Heart right ventricle (tissue), 16 donors: ENCODE results near the gene NIN. TPM values are rescaled to one million over a fixed set of nuclear protein-coding genes. Genes with fewer than 3 reads are reported as not detected.

Source experiments
- ATAC-seq, 8 donors: fragments of 200-7000 bp; cut with Tn5 transposase; one replicate each; pipeline ENCODE4 v1.9.1; 2020; ENCODE audit warnings: mild to moderate bottlenecking in 8 of 8, moderate library complexity in 8 of 8, moderate number of reproducible peaks in 1 of 8
- DNase-seq, 2 donors: peaks; one replicate each; pipeline ENCODE4 v3.0.0-alpha.2; 2020
- H3K27ac ChIP-seq, 10 donors: fragments of 200-600 bp; sonication (generic) in 2 of 10; one replicate each; pipeline versions ENCODE4 v1.5.0 to v1.8.0; 2020 to 2022; ENCODE audit warnings: mild to moderate bottlenecking in 3 of 10
- H3K27me3 ChIP-seq, 7 donors: fragments of 200-600 bp; one replicate each; pipeline ENCODE4 v1.8.0; 2021 to 2022; ENCODE audit warnings: mild to moderate bottlenecking in 2 of 7
- H3K36me3 ChIP-seq, 9 donors: fragments of 200-600 bp; sonication (generic) in 1 of 9; one replicate each; pipeline versions ENCODE4 v1.5.0 to v1.8.0; 2020 to 2022; ENCODE audit warnings: mild to moderate bottlenecking in 2 of 9
- H3K4me1 ChIP-seq, 9 donors: fragments of 200-600 bp; sonication (generic) in 1 of 9; one replicate each; pipeline versions ENCODE4 v1.5.0 to v1.8.0; 2020 to 2022; ENCODE audit warnings: mild to moderate bottlenecking in 4 of 9
- H3K4me3 ChIP-seq, 10 donors: fragments of 200-600 bp; sonication (generic) in 2 of 10; one replicate each; pipeline versions ENCODE4 v1.5.0 to v1.8.0; 2020 to 2022; ENCODE audit warnings: mild to moderate bottlenecking in 7 of 10, moderate library complexity in 2 of 10
- H3K9me3 ChIP-seq, 11 donors: fragments of 200-600 bp in 10 of 11; sonication (generic) in 2 of 11; one replicate each; pipeline versions ENCODE4 v1.5.0 to v1.8.0; 2013 to 2022; ENCODE audit warnings: mild to moderate bottlenecking in 2 of 11, control low read depth in 1 of 11, moderate library complexity in 1 of 11
- WGBS, 2 donors: extraction: QIAGEN DNeasy Blood & Tissue Kit; methylation state at CpG; one replicate each; pipeline ENCODE4 v1.1.7; 2013; ENCODE audit warnings: inconsistent platforms in 1 of 2; 5-methylcytosine and 5-hydroxymethylcytosine counted together
- intact Hi-C, 10 donors: fragments of 100-400 bp; cut with DNase I; formaldehyde crosslinking; loops; one replicate each; pipeline versions ENCODE4 v1.11.1 to v1.14.2; 2022
- polyA plus RNA-seq, 2 donors: library from polyadenylated mRNA; stranded (reverse); fragments of 200-250 nt; gene quantifications; one replicate each; pipeline ENCODE4 v1.2.3, GENCODE V29; 2013
- total RNA-seq, 10 donors: library from RNA; stranded (reverse); fragmentation: NEBNext Ultra II Directional in 3 of 10; extraction: Animal tissue kit (Norgen Biotek cat#: 25700) in 3 of 10; gene quantifications; one replicate each; pipeline versions ENCODE4 v1.2.1 to v1.2.4, GENCODE V29; 2021 to 2023
- TF ChIP-seq, protein P1 (sequence below), 9 donors: fragments of 200-600 bp; sonication (generic) in 2 of 9; IDR thresholded peaks; one replicate each; pipeline versions ENCODE4 v1.5.0 to v1.8.0; 2021 to 2022; ENCODE audit warnings: antibody characterized with exemption in 9 of 9, mild to moderate bottlenecking in 5 of 9, moderate library complexity in 1 of 9
- donor health status: Arrhythmogenic right ventricular cardiomyopathy.
- donor health status: ischemic (EF 13 %, LVEDD 7.1; RV severe dilation, severe dysfunction).
- donor health status: healthy with polysubstance abuse.
- donor health status: DM: no; HTN: yes; CAD: no.
- donor health status: DM: no; HTN: no; CAD: no.
- donor health status: ischemic (EF 25% LVEDD 6.9; RV normal size, moderate dysfunction).
- donor health status: ischemic (EF 25% LVEDD 5.7; RV mildly dilated, moderate dysfunction).
- donor health status: healthy.
- donor health status: DM: yes; HTN: yes; CAD: no.
- donor health status: Ischemic cardiomyopathy.
- donor health status: ischemic (EF 35%, LVEDD 5.7; RV mildly dilated, moderate dysfunction).
- donor health status: nonischemic (EF 11% LVEDD 7.7; RV severe dilation, severe dysfunction).
- donor health status: DM: yes; HTN: yes; CAD: no.
- donor health status: PGD.
- donor health status: ischemic (EF 29% LVEDD 5.4; RV normal size, mild dysfunction).
- donor health status: nonischemic (EF 23%, LVEDD 6.1; RV moderate dilation, normal function).

Gene NIN
- total and polyA plus RNA-seq, 12 donors, result 4.0 to 38.7 (median 25.1) TPM

DNA sequence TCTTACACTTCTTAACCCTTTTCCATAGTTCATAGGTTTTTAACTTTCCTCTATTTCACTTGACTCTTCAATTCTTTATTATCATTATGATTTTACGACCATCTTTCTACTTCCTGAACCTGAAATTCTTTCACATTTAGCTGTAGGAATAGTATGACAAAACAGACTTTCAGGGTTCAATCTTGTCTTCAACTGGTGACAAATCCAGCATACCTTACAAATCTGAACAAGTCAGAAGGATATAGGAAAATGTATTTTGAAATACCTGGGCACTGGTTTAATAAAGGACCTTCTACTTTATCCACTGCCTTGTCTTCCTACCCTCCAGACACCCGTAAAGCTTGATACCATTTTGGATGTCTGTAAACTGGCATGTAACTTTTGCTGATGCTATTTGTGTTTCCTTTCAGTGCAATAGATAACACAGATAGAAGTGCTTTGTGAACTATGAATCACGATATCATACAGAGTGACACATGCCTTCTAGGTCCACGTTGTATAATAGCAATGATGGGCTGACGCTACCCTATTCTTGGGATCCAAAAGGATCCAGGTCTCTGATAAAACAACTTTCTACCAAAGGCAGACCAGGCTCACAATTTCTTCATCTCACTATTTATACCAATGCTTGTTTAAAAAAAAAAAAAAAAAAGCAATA is 85.4 kb downstream of the NIN start:
- Histone ChIP-seq H3K4me1 (peaks cover 0 to 15% (median 0%) of the 10 kb centered on the region in 9 donors), H3K36me3 (peaks cover 0 to 100% (median 51%) of the 10 kb centered on the region in 9 donors), H3K9me3 (peaks cover 0 to 11% (median 0%) of the 10 kb centered on the region in 11 donors), H3K27me3 (no peaks in the 10 kb centered on the region), H3K4me3 (no peak overlapping the region), H3K27ac (no peak overlapping the region)
- TF ChIP-seq, protein P1, sequence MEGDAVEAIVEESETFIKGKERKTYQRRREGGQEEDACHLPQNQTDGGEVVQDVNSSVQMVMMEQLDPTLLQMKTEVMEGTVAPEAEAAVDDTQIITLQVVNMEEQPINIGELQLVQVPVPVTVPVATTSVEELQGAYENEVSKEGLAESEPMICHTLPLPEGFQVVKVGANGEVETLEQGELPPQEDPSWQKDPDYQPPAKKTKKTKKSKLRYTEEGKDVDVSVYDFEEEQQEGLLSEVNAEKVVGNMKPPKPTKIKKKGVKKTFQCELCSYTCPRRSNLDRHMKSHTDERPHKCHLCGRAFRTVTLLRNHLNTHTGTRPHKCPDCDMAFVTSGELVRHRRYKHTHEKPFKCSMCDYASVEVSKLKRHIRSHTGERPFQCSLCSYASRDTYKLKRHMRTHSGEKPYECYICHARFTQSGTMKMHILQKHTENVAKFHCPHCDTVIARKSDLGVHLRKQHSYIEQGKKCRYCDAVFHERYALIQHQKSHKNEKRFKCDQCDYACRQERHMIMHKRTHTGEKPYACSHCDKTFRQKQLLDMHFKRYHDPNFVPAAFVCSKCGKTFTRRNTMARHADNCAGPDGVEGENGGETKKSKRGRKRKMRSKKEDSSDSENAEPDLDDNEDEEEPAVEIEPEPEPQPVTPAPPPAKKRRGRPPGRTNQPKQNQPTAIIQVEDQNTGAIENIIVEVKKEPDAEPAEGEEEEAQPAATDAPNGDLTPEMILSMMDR (IDR thresholded peaks at IDR 0.05), result no peak
- ATAC-seq (no peak), DNase-seq (no peak)
- 70 to 78% methylated on average over 5 of the region's 5 CpGs for WGBS, 2 donors
- intact Hi-C loops, result no loop called here

DNA sequence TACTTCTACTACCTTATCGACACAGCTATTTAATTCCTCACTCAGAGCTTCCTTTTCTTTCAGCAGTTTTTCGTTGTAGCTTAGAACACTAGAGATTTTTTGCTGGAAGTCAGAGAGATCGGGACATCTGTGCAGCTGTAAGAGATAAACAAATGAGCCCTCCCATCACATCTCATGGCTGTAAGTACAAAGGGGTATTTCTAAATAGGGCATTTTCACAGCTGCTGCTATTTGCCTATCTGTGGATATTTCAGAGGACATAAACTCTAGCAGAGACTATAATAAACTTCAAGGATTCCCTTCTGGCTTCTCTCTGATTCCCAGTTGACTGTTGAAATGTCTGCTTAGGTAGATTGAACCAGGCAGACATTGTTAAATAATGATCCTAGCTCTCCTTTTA is 86.7 kb downstream of the NIN start:
- intact Hi-C loops, result no loop called here
- H3K36me3 ChIP-seq, result peaks cover 0 to 98% (median 46%) of the 10 kb centered on the region in 9 donors
- TF ChIP-seq, protein P1 (IDR thresholded peaks at IDR 0.05), result no peak
- ATAC-seq (no peak), DNase-seq (no peak)
- H3K27me3 ChIP-seq, result no peaks in the 10 kb centered on the region
- no peak overlapping the region for H3K27ac ChIP-seq
- H3K9me3 ChIP-seq, result peaks cover 0 to 5% (median 0%) of the 10 kb centered on the region in 11 donors
- 75 to 83% methylated on average over 3 of the region's 3 CpGs for WGBS, 2 donors
- H3K4me1 ChIP-seq, result peaks cover 0 to 28% (median 9%) of the 10 kb centered on the region in 9 donors
- no peak overlapping the region for H3K4me3 ChIP-seq

DNA sequence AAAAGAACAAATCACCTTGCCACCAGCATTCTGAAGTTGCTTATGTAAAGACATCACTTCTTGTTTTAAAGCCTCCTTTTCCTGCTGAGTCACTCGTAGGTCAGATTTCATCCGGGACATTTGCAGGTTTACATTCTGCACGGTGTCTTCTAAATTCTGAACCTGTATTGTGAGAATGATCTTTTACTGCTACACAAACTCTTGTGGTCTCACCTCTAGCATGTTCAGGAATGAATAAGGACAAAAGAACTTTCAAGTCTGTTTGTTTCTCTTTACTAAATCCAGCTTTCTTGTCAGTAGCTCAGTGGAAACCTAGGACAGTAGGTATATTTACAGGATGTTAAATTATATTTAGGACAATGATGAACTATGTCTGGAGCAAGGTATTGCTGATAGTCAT is 89.4 kb downstream of the NIN start:
- peaks cover 0 to 30% (median 12%) of the 10 kb centered on the region in 9 donors for H3K4me1 ChIP-seq
- no peak for ATAC-seq
- no peak for DNase-seq
- no peak overlapping the region for H3K4me3 ChIP-seq
- no peaks in the 10 kb centered on the region for H3K9me3 ChIP-seq
- TF ChIP-seq, protein P1 (IDR thresholded peaks at IDR 0.05), result no peak
- intact Hi-C loops, result no loop called here
- peaks cover 0 to 98% (median 35%) of the 10 kb centered on the region in 9 donors for H3K36me3 ChIP-seq
- H3K27me3 ChIP-seq, result no peaks in the 10 kb centered on the region
- H3K27ac ChIP-seq, result peak overlapping the region in 1 of 10 donors; percentile 28
- 79 to 80% methylated on average over 3 of the region's 3 CpGs for WGBS, 2 donors

DNA sequence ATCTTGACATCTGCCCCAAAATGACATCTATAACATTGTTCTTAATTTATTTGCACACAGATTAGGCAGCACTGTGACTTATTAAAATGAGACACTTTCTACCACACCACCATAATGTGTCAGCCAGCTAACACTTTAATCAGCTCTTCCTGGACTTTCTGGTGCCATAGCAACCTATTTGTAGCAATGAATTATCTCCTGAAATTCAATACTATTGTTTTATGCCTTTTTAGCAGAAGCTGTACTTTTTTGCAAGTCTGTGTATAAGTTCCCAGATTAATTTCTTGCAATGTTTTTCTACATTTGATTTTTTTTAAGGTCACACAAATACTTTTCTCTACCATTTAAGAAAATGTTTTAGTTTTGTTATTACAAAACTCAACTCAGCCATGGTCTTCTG is 90.1 kb downstream of the NIN start:
- intact Hi-C loops, result no loop called here

More for the DNA sequence above, 90.1 kb downstream of the NIN start:
- H3K4me3 ChIP-seq, result no peak overlapping the region
- DNase-seq (no peak), ATAC-seq (no peak)
- H3K27ac ChIP-seq, result peak overlapping the region in 2 of 10 donors; percentile 65 to 73
- peaks cover 0 to 30% (median 12%) of the 10 kb centered on the region in 9 donors for H3K4me1 ChIP-seq
- TF ChIP-seq, protein P1 (IDR thresholded peaks at IDR 0.05), result no peak
- H3K9me3 ChIP-seq, result no peaks in the 10 kb centered on the region
- peaks cover 0 to 98% (median 31%) of the 10 kb centered on the region in 9 donors for H3K36me3 ChIP-seq
- no peaks in the 10 kb centered on the region for H3K27me3 ChIP-seq
